ENCODE data around the gene DDOST.
A peak's percentile ranks its signal among the peaks of the same experiment; 100 is the strongest.

Gene DDOST

DNA sequence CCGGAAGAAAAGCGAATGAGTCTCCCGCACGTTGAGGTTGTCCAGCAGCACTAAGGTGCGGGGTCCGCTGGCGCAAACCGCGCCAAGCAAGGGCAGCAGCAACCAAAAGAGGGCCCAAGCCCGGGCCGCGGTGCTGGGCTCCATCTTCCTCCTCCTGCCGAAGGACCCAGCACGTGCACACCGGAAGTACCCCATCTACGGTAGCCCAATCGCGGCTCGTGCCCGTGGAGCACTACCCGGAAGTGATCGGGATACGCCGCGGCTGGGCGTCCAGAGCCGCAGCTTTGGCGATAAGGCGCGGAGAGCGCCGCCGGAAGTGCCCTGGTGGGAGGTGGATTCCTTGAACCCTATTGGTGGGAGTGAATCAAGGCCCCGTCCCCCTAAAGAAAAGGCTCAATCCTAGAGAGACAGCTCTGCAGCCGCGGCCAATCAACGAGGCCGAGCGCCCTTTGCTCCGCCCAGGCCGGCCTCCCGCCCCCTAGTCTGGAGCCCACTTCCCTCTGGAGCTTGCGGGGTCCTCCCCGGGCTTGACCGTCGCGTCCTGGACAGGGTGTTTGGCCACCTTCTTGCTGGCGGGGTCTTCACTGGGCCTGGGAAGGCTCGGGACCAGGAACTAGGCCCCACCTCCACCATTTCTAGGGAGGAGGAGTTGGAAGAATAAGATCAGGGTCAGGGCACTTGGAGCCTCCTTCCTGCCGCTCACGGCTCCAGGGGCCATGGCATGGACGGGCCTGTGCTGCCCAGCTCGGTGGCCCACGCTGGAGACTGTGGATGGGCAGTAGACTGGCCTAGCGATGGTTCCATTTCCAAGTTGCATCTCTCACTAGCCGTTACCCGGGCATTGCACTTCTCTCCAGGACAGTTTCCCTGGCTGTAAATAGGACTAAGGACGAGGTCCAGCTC is at the start of gene DDOST:
TSS of gene DDOST (minus strand) at position 163 of the 903 bp plus-strand sequence. CDS start at position 144, 19 bp downstream.
- peak; percentile 97 to 98 for DNase-seq (ENCODE audit: low read depth in 2 of 2)
- peak within 1 kb of the TSS; percentile 97 for H3K4me3 ChIP-seq (replicated peaks in 1 of 2; ENCODE audit: low read depth in 2 of 2, low read length in 2 of 2)
- TF ChIP-seq, protein P1, sequence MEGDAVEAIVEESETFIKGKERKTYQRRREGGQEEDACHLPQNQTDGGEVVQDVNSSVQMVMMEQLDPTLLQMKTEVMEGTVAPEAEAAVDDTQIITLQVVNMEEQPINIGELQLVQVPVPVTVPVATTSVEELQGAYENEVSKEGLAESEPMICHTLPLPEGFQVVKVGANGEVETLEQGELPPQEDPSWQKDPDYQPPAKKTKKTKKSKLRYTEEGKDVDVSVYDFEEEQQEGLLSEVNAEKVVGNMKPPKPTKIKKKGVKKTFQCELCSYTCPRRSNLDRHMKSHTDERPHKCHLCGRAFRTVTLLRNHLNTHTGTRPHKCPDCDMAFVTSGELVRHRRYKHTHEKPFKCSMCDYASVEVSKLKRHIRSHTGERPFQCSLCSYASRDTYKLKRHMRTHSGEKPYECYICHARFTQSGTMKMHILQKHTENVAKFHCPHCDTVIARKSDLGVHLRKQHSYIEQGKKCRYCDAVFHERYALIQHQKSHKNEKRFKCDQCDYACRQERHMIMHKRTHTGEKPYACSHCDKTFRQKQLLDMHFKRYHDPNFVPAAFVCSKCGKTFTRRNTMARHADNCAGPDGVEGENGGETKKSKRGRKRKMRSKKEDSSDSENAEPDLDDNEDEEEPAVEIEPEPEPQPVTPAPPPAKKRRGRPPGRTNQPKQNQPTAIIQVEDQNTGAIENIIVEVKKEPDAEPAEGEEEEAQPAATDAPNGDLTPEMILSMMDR (IDR thresholded peaks at IDR 0.05; ENCODE audit: low read depth, low read length) = peak; percentile 54

DNA sequence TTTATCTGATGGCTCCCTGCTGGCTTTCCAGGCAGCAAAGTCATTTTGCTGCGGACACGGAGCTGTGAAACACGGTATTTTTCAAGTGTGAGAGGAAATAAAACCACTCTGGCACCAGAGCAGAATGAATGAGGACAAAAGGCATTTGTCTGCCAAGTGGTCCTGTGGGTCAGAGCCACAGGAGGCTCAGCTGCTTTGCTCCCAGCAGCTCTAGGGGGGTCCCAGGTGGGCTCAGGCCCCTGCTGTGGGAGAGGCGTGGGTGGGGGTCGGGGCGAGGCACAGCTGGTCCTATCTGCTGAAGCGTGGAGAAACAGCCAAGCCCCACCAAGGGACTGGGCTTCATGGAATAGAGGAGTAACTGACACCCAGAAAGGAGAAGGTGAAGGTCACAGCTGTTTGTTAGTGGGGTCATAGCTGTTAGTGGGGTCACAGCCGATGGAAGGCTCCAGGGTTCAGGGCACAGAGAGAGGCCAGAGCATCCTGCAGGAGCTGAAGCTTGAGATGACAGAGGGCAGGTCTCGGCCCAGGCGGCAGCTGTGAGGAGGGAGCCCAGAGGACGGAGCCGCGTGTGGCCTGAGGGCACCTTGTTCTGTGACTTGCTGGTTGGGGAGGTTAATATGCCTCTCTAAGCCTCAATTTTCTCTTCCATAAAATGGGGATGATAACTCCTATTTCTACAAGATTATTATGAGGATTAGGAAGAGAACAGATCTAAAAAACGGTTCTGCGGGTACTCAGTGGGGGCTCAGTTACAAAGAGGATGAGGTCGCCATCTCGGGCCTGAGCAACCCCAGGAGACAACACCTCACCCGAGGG is 49.5 kb upstream of the DDOST start:
- TF ChIP-seq, protein P1 (IDR thresholded peaks at IDR 0.05; ENCODE audit: low read depth, low read length) = no peak
- H3K4me3 ChIP-seq (replicated peaks in 1 of 2; ENCODE audit: low read depth in 2 of 2, low read length in 2 of 2) = no peak overlapping the region
- no peak for DNase-seq (ENCODE audit: low read depth in 2 of 2)

DNA sequence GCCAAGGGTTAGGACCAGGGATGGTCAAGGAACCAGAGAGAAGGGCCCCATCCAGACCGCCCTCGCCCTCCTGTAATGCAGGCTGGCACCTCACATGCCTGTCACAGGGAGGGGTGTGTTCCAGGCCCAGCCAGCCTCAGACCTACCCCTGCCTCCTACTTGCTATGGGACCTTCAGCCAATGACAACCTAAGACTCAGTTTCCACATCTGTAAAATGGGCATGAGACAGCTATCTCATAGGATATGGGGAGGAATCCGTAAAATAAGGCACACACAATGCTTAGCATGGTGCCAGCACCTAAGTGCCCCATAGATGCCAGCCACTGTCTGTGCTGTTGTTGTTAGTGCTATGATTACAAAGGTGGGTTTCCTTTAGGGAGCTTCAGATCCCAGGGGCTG is 48.7 kb upstream of the DDOST start:
- TF ChIP-seq, protein P1 (IDR thresholded peaks at IDR 0.05; ENCODE audit: low read depth, low read length) = no peak
- DNase-seq (ENCODE audit: low read depth in 2 of 2) = no peak
- no peak overlapping the region for H3K4me3 ChIP-seq (replicated peaks in 1 of 2; ENCODE audit: low read depth in 2 of 2, low read length in 2 of 2)

DNA sequence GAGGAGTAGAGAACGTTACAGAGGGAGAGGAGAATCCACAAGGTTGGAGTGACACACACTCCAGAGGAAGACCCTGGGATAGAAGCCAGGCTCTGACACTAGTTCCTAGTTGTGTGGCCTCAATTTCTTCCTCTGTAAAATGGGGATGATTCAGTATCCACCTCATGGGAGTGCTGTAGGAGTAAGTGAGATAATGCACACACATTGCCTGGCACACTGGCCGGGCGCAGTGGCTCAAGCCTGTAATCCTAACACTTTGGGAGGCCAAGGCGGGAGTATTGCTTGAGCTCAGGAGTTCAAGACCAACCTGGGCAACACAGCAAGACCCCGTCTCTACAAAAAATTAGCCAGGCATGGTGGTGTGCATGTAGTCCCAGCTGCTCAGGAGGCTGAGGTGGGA is 47.7 kb upstream of the DDOST start:
- no peak for DNase-seq (ENCODE audit: low read depth in 2 of 2)
- TF ChIP-seq, protein P1 (IDR thresholded peaks at IDR 0.05; ENCODE audit: low read depth, low read length) = no peak
- no peak overlapping the region for H3K4me3 ChIP-seq (replicated peaks in 1 of 2; ENCODE audit: low read depth in 2 of 2, low read length in 2 of 2)

DNA sequence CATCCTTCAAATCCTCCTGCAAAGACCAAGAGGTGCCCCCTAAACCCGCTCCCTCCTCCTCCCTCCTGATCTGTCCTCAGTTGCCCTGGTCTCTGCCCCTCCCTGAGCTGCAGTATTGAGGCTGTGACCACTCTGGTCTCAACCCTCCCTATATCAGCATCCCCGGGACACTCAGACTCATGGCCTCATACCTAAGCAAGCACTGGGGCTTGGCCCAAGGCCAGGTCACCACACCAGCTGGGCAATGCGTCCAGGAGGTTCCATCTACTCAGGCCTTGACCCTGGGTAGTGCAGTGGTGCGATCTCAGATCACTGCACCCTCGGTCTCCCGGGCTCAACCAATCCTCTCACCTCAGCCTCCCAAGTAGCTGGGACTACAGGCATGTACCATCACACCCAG is 46.9 kb upstream of the DDOST start:
- DNase-seq (ENCODE audit: low read depth in 2 of 2) = no peak
- TF ChIP-seq, protein P1 (IDR thresholded peaks at IDR 0.05; ENCODE audit: low read depth, low read length) = no peak
- no peak overlapping the region for H3K4me3 ChIP-seq (replicated peaks in 1 of 2; ENCODE audit: low read depth in 2 of 2, low read length in 2 of 2)

DNA sequence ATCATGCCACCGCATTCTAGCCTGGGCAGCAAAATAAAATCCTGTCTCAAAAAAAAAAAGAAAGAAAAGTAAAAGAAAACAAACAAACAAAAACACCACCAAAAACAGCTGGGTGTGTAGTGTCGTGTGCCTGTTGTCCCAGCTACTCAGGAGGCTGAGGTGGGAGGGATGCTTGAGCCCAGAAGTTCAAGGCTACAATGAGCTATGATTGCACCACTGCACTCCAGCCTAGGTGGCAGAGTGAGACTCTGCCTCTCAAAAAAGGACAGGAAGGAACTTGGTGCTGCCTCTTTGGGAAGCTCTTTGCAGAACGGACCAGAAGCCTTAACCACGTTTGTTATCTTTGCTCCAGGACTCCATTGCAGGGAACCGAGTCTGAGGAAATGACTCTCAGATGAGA is 45.7 kb upstream of the DDOST start:
- DNase-seq (ENCODE audit: low read depth in 2 of 2) = no peak
- no peak overlapping the region for H3K4me3 ChIP-seq (replicated peaks in 1 of 2; ENCODE audit: low read depth in 2 of 2, low read length in 2 of 2)
- TF ChIP-seq, protein P1 (IDR thresholded peaks at IDR 0.05; ENCODE audit: low read depth, low read length) = no peak

Data from cardiac fibroblast (primary cell).